Measurements from ENCODE around the gene AADACL2. TPM values are rescaled to one million over a fixed set of nuclear protein-coding genes. Genes with fewer than 3 reads are reported as not detected.

AADACL2 gene
- total and polyA plus RNA-seq, 2 donors (not counting 1 experiment from before 2014, with no cell fraction given) = not detected

DNA sequence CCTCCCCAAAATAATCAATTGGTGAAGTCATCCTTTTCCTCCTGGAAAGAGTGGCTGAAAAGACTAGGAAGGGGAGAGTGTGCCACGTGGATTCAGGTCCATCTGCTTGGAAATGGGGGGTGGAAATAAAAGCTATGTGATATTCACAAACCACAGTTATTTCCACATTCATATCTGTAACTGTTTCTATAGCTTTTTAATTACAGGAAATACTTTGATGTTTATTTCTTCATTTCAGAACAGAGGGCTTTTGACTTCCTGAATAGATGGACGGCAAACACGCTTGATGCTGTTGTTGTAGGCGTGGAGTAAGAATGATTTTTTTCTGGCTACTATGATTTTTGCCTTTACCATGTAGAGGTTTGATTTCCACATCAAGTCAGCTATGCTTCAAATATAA, 10.1 kb downstream of the AADACL2 start:
- H3K27me3 ChIP-seq (replicated peaks in 1 of 4; ENCODE audit: control extremely low read depth in 1 of 4, control insufficient read depth in 3 of 4, insufficient read depth in 4 of 4, low read length in 3 of 4) = no peaks in the 10 kb centered on the region
- CTCF ChIA-PET = no interaction called here
- intact Hi-C loops (cut with micrococcal nuclease) = no loop called here
- H3K27me3 Mint-ChIP-seq = no peaks in the 10 kb centered on the region
- POLR2A ChIA-PET = no interaction called here
- no peak for ATAC-seq (ENCODE audit: low read depth)
- H3K4me1 ChIP-seq (ENCODE audit: control insufficient read depth in 2 of 2, insufficient read depth in 2 of 2, low read length in 2 of 2) = no peaks in the 10 kb centered on the region
- no peak overlapping the region for H3K4me2 ChIP-seq (replicated peaks; ENCODE audit: low read depth, low read length, poor library complexity, severe bottlenecking)
- H3K9ac ChIP-seq (ENCODE audit: low read length) = no peak overlapping the region
- no CpG with 5 or more reads among the region's 4 CpGs for WGBS (ENCODE audit: insufficient coverage)
- no peaks in the 10 kb centered on the region for H3K79me2 ChIP-seq (ENCODE audit: control insufficient read depth, insufficient read depth, low read length)
- no peak overlapping the region for H2AFZ ChIP-seq (ENCODE audit: insufficient read depth, low read depth, low read length, poor library complexity, severe bottlenecking)
- no peak overlapping the region for H3K4me3 Mint-ChIP-seq
- no peak for DNase-seq
- no peak overlapping the region for H3K27ac Mint-ChIP-seq
- H3K27ac ChIP-seq (ENCODE audit: low read length in 2 of 2) = no peak overlapping the region
- no peak overlapping the region for H3K4me3 ChIP-seq (ENCODE audit: control extremely low read depth in 1 of 5, extremely low read depth in 1 of 5, insufficient read depth in 1 of 5, low read depth in 2 of 5, low read length in 4 of 5)
- H4K20me1 ChIP-seq (ENCODE audit: control insufficient read depth, insufficient read depth, low read length, poor library complexity, severe bottlenecking) = no peaks in the 10 kb centered on the region
- TF ChIP-seq, protein P1, sequence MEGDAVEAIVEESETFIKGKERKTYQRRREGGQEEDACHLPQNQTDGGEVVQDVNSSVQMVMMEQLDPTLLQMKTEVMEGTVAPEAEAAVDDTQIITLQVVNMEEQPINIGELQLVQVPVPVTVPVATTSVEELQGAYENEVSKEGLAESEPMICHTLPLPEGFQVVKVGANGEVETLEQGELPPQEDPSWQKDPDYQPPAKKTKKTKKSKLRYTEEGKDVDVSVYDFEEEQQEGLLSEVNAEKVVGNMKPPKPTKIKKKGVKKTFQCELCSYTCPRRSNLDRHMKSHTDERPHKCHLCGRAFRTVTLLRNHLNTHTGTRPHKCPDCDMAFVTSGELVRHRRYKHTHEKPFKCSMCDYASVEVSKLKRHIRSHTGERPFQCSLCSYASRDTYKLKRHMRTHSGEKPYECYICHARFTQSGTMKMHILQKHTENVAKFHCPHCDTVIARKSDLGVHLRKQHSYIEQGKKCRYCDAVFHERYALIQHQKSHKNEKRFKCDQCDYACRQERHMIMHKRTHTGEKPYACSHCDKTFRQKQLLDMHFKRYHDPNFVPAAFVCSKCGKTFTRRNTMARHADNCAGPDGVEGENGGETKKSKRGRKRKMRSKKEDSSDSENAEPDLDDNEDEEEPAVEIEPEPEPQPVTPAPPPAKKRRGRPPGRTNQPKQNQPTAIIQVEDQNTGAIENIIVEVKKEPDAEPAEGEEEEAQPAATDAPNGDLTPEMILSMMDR (IDR thresholded peaks at IDR 0.05) = no peak
- no peak for TF ChIP-seq EZH2 (IDR thresholded peaks at IDR 0.05; ENCODE audit: borderline replicate concordance, insufficient read depth, low read depth, low read length, poor library complexity, severe bottlenecking)
- H3K4me1 Mint-ChIP-seq = no peaks in the 10 kb centered on the region
- peaks cover 0 to 2% (median 0%) of the 10 kb centered on the region in 3 donors for H3K9me3 ChIP-seq (ENCODE audit: control extremely low read depth in 1 of 3, control insufficient read depth in 2 of 3, insufficient read depth in 1 of 3, low read length in 2 of 3)
- H3K36me3 ChIP-seq (replicated peaks in 1 of 2; ENCODE audit: control extremely low read depth in 1 of 2, control insufficient read depth in 1 of 2, extremely low read depth in 1 of 2, insufficient read depth in 2 of 2, low read length in 1 of 2) = no peaks in the 10 kb centered on the region
- H3K9me3 Mint-ChIP-seq (ENCODE audit: insufficient read depth) = peaks cover 4% of the 10 kb centered on the region

DNA sequence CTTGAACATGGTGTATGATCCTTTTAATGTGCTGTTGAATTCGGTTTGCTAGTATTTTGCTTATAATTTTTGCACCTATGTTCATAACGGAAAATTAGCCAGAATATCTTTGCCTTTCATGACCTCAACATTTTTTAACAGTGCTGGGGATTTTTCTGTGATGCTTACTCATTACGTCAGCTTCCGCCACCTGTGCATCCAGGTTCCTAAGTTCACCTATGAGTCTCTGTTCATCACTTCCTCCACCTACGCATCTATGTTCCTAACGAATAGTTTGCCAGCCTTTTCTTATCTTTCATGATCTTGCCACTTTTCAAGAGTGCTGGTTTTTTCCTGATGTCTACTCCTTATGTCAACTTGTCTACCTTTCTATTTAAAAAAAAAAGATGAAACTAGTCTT, 16.5 kb downstream of the AADACL2 start:
- Histone ChIP-seq H3K9me3 (ENCODE audit: control extremely low read depth in 1 of 3, control insufficient read depth in 2 of 3, insufficient read depth in 1 of 3, low read length in 2 of 3) (peaks cover 0 to 2% (median 0%) of the 10 kb centered on the region in 3 donors), H3K4me3 (ENCODE audit: control extremely low read depth in 1 of 5, extremely low read depth in 1 of 5, insufficient read depth in 1 of 5, low read depth in 2 of 5, low read length in 4 of 5) (no peak overlapping the region), H3K4me1 (ENCODE audit: control insufficient read depth in 2 of 2, insufficient read depth in 2 of 2, low read length in 2 of 2) (no peaks in the 10 kb centered on the region), H3K36me3 (replicated peaks in 1 of 2; ENCODE audit: control extremely low read depth in 1 of 2, control insufficient read depth in 1 of 2, extremely low read depth in 1 of 2, insufficient read depth in 2 of 2, low read length in 1 of 2) (no peaks in the 10 kb centered on the region), H4K20me1 (ENCODE audit: control insufficient read depth, insufficient read depth, low read length, poor library complexity, severe bottlenecking) (no peaks in the 10 kb centered on the region), H3K79me2 (ENCODE audit: control insufficient read depth, insufficient read depth, low read length) (no peaks in the 10 kb centered on the region), H3K4me2 (replicated peaks; ENCODE audit: low read depth, low read length, poor library complexity, severe bottlenecking) (no peak overlapping the region), H2AFZ (ENCODE audit: insufficient read depth, low read depth, low read length, poor library complexity, severe bottlenecking) (no peak overlapping the region), H3K27ac (ENCODE audit: low read length in 2 of 2) (no peak overlapping the region), H3K9ac (ENCODE audit: low read length) (no peak overlapping the region), H3K27me3 (replicated peaks in 1 of 4; ENCODE audit: control extremely low read depth in 1 of 4, control insufficient read depth in 3 of 4, insufficient read depth in 4 of 4, low read length in 3 of 4) (no peaks in the 10 kb centered on the region)
- Mint-ChIP-seq H3K27me3 (peaks cover 3% of the 10 kb centered on the region), H3K4me1 (no peaks in the 10 kb centered on the region), H3K4me3 (no peak overlapping the region), H3K9me3 (ENCODE audit: insufficient read depth) (peaks cover 4% of the 10 kb centered on the region), H3K27ac (no peak overlapping the region)
- no peak for TF ChIP-seq EZH2 (IDR thresholded peaks at IDR 0.05; ENCODE audit: borderline replicate concordance, insufficient read depth, low read depth, low read length, poor library complexity, severe bottlenecking)
- TF ChIP-seq, protein P1 (IDR thresholded peaks at IDR 0.05) = no peak
- no peak for DNase-seq
- ATAC-seq (ENCODE audit: low read depth) = no peak
- WGBS (ENCODE audit: insufficient coverage) = 94% methylated on average over 2 of the region's 6 CpGs
- intact Hi-C loops (cut with micrococcal nuclease) = no loop called here
- CTCF ChIA-PET = no interaction called here
- POLR2A ChIA-PET = no interaction called here

All from B cell (primary cell).